C4-2B (cell line): Measurements from ENCODE around the gene MARS1.

Experiments used
- H3K27ac ChIP-seq: fragments of 450-650 bp; 2 replicates; pipeline ENCODE4 v1.5.1; 2017
- CTCF ChIP-seq: fragments of 450-650 bp; conservative IDR thresholded peaks from 2 replicates; pipeline ENCODE4 v1.5.1; 2017; ENCODE audit warnings: mild to moderate bottlenecking
- ZFX ChIP-seq: fragments of 450-650 bp; IDR thresholded peaks from 2 replicates; pipeline ENCODE4 v1.6.1; 2017

Gene MARS1

GRCh38 chr12:57459750-57460467 is 28.0 kb upstream of the MARS1 start, which contains the start of gene GLI1:
Gene GLI1 (plus strand): TSS chr12:57459785. CDS start chr12:57463692, 3,907 bp downstream.
- H3K27ac ChIP-seq: peak within 1 kb of the TSS; percentile 39

GRCh38 chr12:57460468-57460784 is 27.4 kb upstream of the MARS1 start:
- TF ChIP-seq CTCF: no peak
- no peak for TF ChIP-seq ZFX
- no peak overlapping the region for H3K27ac ChIP-seq

More at GRCh38 chr12:57459750-57460467, 28.0 kb upstream of the MARS1 start, which contains the start of gene GLI1:
- TF ChIP-seq ZFX: no peak
- TF ChIP-seq CTCF: no peak

- no peak overlapping the region for H3K27ac ChIP-seq
- TF ChIP-seq CTCF (no peak), ZFX (no peak)
These were observed 27.0 kb upstream of the MARS1 start for GRCh38 chr12:57460841-57461275.

- TF ChIP-seq ZFX (no peak), CTCF (no peak)
- peak overlapping the region; percentile 24; the same call in 1 of the 2 replicates for H3K27ac ChIP-seq
These were observed 26.5 kb upstream of the MARS1 start for GRCh38 chr12:57461276-57461916.

GRCh38 chr12:57461917-57462250 is 26.0 kb upstream of the MARS1 start:
- TF ChIP-seq ZFX (no peak), CTCF (no peak)
- H3K27ac ChIP-seq: peak overlapping the region; percentile 24; the same call in 1 of the 2 replicates

GRCh38 chr12:57462251-57462911 is 25.5 kb upstream of the MARS1 start:
- peak overlapping the region; percentile 24; the same call in 1 of the 2 replicates for H3K27ac ChIP-seq
- TF ChIP-seq ZFX (no peak), CTCF (peak; percentile 98)

- peak overlapping the region; percentile 24; the same call in 1 of the 2 replicates for H3K27ac ChIP-seq
- TF ChIP-seq CTCF (no peak; the same call in none of the 2 replicates), ZFX (no peak)
These were observed 25.0 kb upstream of the MARS1 start for GRCh38 chr12:57462912-57463253.
